Measurements from ENCODE around the gene GNAI2.
A peak's percentile ranks its signal among the peaks of the same experiment; 100 is the strongest.
"Not testable (repeated sequence)": the region's sequence is repeated elsewhere in the genome, so short reads cannot be mapped to it uniquely, and the experiment has no call there.

Gene GNAI2

DNA sequence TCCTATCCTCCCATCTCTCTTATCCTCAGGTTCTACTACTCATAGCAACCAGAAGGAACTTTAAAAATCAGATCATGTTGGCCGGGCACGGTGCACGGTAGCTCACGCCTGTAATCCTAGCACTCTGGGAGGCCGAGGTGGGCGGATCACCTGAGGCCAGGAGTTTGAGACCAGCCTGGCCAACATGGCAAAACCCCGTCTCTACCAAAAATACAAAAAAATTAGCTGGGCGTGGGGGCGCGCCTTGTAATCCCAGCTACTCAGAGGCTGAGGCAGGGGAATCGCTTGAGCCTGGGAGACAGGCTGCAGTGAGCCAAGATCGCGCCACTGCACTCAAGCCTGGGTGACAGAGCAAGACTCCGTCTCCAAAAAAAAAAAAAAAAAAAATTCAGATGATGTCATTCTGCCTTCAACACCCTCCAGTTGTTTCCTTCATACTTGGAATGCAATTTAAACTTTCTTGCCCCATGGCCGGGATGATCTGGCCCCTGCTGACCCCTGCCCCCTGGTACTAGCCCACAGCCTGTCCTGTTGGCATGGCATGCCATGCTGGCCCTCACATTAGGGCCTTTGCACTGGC lies 7.7 kb upstream of the GNAI2 start:
- DNase-seq: not testable (repeated sequence)

DNA sequence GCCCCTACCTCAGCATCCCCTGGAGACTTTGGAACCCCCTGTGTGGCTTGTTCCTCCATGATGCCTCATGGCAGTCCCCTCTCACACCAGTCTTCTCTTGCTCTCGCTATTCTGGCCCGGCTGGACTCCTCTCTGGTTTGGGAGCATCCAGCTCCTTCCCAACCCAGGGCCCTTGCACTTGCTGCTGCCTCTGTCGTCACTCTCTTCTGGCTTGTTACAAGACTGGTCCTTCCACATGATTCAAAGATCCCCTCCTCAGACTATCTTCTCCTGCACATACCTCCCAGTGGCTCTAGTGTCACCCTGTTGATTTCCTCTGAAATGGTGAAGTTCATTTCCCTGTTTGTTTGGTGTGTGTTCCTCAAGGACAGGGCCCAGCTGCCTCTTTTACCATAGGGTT lies 6.5 kb upstream of the GNAI2 start:
- DNase-seq: no peak

DNA sequence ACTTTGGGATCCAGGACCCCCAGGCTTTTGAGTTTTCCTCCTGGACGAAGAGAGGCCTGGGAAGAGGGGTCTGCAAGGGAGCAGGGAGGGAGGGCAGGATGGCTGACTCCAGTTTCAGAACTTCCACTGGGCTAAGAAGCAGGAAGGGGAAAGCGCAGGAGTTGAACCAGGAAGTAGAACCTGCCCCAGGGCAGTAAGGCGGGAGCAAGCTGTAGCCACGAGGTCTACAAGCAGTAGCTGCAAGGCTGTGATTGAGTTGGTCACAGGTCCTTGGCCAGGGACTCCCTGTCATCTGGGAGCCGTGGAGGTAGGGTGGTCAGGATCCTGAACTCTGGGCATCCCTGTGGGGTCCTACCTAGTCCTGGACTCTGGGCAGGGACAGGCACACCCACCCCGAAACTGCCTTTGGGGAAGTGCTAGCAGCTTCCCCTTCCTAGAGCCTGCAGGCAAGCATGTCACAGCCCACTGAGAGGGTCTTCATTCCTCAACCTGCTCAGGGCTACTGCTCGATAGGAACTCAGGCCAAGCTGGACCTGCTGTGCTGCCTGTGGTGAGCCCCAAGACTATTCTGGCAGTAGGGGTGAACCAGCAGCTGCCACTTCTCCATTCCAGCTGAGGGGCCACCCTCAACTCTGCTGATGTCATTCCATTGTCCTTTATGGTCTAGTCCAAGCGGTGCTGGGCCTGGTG lies 5.8 kb upstream of the GNAI2 start:
- no peak for DNase-seq

DNA sequence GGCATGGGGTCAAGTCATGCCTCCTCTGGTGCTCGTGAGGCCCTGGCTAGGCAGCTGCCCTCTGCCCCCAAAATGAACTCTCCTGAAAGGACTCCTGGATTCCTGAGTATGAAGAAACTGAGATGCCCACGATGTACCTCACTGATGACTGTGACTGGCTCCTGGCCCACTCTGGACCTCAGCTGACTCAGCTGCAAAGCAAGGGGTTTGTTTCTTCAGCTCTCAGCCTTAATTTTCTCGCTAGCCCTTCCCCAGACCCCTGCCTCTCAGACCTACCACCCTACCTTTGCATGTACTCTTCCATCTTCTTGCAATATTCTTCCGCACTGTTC lies 5.2 kb upstream of the GNAI2 start:
- no peak for DNase-seq

DNA sequence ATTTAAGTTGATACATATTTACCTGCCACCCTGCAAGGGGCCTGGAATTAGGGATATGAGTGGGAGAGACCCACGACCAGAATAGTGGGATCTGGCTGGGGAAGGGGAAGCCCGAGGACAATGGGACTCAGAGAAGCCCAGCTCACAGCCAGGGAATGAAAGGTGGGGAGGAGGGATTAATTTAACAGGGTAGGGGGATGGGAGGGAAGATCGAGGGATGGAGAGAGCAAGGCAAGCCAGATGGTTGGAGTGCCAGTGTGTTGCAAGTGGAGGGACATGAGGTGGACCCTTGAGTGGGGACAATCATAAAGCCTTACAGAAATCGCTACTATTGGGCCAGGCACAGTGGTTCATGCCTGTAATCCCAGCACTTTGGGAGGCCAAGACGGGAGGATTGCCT lies 4.4 kb upstream of the GNAI2 start:
- no peak for DNase-seq

DNA sequence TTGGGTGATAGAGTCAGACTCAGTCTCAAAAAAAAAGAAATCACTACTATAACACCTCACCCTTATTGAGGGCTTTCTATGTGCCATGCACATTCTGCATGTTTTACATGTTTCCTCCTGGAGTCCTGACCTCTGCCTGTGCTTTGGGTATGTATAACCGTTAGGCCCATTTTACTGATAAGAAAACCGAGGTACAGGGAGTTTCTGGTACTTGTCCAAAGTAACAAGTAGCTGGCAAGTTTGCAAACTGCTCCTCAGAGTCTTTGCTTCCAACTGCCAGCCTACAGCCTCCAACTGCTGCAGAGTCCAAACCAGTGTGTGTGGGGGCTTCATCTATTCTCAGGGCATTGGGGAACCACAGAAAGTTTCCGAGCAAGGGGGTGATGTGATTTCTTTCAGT lies 3.7 kb upstream of the GNAI2 start:
- no peak for DNase-seq

DNA sequence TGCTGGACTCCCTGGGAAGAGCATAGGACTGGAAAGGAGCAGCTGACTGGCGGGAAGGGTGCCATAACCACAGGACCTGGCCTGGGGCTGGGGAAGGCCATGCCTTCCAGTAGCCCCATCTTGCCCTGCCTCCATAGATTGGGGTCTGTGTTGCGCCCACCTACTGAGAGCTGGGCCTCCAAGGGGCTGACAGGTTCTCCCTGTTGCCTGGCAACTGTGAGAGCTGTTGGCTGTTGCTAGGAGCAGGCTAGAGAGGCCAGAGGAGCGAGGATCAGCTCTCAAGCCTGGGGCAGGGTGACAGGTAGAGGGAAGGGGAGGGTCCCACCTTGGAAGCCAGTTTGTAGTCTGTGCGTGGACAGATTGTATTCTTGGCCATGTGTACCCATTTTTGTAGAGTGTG lies 2.8 kb upstream of the GNAI2 start:
- no peak for DNase-seq

DNA sequence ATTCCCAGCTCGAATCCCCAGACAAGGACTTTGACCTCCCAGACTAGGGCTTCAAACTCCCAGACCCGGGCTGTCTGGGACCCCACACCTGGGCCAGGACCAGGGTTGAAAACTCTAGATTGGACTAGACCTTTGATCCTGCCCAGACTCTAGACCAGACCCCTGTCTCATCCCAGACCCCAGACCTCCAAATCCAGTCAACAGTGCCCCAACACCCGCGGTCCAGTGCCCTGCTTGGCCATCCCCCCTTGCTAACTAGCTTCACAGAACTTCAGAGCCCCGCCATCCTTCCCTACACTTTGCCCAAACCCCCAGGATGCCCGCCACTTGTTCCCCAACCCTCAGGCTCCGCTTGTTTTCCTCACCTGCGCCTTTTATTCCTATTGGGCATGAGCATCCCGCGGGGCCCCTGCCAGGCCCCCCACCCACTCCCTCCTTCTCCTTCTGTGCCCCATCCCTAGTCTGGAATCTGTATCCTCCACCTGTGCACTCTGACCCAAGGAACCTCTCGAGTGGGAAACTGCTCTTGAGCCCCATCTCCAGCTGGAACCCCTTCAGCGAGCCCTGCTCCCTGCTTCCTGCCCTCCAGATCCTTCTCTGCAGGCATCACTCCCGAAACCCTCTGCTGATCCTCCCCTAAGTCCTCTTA lies 604 bp downstream of the GNAI2 start:
- no peak for DNase-seq

DNA sequence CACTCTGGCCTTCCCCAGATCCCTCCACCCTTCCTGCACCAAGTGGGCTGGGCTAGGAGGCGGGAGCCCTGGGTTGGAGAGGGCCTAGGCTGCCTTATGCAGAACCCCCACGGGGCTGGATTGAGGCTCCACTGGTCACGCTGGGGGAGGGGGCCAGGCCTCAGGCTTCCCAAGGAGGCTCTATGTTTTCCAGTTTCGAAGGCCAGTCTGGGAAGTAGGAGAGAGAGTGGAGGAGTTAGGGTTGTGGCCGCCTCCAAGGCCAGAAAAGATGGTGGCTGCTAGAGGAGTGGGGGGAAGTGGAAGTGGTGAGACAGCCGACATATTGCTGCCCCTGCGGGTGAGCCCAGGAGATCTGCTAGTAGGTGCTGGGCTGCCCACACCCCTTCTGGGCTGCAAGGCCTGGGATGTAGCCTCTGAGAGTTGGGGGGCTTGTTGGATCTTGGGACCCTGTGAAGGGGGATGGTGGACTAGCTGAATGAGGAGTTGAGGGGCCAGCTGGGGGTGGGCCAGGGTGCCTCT lies 1.2 kb downstream of the GNAI2 start:
- no peak for DNase-seq

DNA sequence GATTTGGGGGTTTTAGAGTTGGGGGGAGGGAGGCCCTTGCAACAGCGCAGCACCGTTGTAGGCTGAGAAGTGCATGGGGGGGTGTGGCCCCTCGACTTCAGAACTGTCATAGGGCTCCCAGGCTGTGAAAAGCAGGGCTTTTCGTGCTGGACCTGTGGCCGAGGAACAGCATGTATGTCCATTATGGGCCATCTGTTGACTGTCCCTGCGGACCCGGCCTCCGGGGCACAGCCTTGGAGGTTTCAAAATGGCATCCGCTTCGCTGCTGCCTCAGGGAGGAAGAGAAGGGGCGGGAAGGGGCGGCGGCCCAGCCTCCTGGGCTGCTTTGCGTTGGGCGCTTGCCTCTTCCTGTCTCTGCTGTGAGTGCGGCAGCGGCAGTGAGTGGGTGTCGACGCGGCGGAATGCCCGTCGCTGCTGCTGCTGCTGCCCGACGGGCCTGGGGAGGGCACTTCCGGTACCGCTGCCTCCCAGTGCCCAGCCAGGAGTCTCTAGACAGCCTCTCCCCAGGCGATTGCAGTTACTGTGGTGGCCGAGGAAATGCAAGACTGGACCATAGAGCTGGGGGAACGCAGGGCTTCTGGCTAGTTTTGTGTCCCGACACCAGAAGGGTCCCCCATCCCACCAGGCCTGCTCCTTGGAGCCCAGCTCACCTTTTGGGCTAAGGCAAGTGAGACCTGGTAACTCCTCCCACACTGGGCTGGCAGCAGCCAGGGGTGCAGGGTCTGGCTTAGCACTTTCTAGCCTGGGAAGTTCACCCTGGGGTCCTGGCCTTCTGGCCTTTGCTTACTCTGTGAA lies 1.9 kb downstream of the GNAI2 start:
- peak; percentile 80 for DNase-seq

DNA sequence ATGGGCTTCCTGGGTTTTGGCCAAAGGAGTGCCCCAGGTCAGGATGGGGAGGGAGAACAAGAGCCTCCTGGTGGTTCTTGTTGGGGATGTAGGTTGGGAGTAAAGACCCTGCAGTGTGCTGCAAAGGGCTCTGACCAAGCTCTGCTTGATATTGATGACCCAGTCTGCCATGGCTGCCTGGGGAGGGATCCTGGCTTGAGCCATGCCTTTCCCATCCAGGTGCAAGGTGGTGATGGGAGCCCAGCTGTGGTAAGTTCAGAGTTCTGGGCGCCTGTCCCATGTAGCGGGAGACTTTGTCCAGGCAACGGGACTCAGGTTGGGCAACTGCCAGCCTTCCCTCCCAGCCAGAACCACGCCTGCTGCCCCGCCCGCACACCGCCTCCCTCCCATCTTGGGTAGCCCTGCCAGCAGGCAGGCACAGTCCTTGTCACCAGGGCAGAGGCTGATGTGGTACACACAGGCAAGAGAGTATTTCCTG lies 2.6 kb downstream of the GNAI2 start:
- no peak for DNase-seq

DNA sequence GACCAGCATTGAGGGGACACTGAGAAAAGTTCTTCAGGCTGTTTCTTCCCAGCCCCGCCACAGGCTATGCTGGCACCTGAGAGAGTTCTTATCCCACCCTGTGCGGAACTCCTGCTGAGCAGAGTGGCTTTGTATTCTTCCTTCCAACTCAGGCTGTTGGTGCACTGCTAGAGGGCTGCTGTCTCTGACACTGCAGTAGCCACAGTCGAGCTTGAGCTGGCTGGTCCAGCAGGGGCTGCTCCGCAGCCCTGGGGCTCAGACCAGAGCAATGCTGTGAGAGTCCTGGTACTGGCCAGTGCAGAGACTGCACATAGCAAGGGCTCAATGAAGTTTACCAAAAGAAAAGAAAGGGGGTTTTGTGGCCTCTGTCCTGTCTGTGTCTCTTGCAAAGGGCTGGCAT lies 3.6 kb downstream of the GNAI2 start:
- DNase-seq: no peak

DNA sequence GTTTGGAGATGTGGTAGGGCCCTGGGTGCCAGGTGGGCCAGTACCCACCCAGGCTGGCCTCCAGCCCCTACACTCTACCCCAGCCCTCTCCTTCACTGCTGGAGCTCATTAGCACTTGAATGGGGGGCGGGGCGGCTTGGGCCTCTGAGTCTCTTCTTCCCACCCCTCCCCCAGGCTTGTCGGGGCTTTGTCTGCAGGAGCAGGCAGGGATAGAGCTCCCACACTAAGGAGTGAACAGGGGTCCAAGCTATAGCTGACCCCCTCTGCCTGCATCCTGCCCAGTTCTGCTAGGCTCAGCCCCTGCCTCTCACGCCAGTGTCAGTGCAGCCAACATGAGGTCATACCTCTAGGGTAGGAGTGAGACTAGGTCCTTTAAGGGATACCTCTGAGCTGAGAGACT lies 5.2 kb downstream of the GNAI2 start:
- DNase-seq: no peak

DNA sequence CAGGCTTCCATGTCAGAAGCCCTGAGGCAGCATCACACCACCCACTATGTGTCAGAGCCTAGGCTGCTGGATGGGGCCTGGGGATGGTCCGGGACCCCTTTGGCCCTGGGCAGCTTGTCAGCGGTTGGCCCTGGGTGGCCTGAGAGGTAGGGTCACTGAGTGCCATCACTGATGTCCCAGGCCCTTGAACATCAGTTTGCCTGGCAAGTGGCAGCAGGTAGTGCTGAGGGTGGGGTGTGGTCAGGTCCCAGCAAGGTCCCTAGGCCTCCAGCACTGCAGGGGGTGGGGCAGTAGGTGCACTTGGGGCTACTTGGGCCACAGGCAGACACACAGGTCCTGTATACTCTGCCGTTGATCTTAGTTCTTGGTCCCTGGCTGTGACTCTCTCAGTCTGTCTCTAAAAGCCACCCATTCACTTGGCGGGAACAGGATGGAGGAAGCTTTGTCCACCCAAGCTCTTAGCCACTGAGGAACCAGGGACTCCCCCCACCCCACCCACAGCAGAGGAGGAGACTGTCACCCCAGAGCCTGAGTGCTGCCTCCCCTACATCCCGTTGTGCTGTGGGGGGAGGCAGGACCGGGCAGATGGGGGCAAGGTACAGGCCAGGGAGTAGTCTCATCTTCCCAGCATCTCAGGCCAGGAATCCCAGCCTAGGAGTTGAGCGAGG lies 5.8 kb downstream of the GNAI2 start:
- peak; percentile 11 for DNase-seq

DNA sequence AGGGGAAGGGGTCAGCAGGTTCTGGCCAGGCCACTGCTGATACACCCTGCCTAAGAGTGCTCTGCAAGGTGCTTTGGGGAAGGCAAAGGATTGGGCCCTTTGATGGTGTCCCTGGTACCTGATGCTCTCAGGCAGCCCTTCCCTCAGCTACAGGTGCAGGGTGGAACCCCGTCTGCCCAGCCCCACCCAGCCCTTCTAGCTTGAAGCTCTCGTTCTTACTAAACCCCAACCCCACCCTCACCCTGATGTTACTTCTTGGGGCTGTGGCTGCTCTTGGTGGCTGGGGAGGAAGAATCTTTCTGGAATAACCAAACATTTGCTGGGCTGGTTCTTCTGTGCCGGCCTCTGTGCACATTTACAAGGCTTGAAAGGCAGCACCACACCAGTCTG lies 6.4 kb downstream of the GNAI2 start:
- no peak for DNase-seq

DNA sequence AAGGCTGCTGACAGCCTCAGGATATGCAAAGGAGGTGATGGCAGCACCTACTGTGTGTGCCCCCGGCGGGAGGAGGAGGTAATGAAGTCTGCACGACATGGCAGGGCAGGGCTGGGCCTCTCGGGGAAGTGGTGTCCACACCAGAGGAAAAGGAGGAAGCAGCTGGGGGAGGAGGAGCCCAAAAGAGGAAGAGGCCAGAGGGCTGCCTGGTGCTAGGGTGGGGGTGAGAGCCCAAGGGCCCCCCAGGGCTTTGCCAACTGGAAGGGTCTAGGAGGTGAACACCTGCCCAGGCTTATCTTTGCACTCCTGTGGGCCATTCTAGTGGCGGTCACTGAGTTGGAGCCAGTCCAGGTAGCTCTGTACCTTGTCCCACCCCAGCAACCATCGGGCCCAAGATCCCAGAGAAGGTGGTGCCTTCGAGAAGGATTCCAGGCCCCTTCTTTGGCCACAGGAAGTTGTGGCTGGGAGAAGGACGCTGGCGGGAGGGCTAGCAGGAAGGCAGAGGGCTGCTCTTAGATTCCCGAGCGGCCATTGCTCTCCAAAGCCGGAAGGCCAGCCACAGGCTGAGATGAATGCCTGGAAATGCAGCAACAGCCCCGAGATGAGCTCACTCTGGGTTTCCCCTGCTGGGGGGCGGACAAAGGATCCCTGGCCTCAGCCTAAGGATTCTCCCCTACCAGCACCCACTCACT lies 7.0 kb downstream of the GNAI2 start:
- DNase-seq: peak; percentile 89

DNA sequence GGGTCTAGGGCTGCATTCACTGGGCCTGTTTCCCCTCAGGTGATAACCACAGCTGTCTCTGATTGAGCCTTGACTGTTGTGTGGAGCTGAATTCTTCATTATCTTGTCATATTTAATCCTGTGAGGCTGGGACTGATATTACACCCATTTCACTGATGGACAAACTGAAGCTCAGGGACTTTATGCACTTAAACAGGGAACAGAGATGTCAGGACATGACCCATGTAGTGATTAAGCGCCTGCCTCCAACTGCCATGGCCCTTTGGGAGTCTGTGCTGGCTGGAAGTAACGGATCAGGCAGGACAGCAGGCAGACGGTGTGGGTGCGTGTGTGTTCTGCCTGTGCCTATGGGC lies 7.5 kb downstream of the GNAI2 start:
- no peak for DNase-seq

DNA sequence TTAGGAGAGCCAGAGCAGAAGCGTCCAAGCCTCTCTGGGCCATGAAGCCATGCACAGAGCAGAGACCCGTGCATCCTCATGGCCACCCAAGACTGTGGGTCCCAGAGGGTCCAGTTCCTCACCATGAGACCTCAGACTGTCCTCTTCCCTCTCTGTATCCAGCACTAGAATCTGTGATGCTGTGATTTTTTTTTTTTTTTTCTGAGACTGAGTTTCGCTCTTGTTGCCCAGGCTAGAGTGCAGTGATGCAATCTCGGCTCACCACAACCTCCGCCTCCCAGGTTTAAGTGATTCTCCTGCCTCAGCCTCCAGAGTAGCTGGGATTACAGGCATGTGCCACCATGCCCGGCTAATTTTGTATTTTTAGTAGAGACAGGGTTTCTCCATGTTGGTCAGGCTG lies 8.8 kb downstream of the GNAI2 start:
- not testable (repeated sequence) for DNase-seq

DNA sequence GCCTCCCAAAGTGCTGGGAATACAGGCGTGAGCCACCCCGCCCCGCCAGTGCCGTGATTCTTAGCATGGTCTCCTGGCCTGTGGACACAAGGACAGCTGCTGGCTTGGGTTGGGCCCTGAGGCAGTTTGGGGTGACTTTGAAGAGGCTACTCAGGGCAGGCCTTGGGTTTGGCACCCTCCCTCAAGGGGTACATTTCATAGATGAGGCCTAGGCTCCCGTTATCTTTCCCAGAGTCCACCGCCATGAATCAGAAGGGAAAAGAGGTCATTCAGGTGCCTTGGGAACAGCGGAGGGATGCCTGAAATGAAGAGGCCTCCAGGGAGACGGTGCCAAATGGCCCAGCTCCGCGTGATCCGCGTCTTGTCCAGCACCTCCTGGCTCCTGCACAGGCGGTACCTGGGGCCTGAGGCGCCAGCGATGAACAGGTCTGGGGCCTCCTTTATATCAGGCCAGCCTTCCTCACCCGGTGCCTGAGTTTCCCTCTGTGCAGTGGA lies 9.3 kb downstream of the GNAI2 start:
- DNase-seq: no peak

DNA sequence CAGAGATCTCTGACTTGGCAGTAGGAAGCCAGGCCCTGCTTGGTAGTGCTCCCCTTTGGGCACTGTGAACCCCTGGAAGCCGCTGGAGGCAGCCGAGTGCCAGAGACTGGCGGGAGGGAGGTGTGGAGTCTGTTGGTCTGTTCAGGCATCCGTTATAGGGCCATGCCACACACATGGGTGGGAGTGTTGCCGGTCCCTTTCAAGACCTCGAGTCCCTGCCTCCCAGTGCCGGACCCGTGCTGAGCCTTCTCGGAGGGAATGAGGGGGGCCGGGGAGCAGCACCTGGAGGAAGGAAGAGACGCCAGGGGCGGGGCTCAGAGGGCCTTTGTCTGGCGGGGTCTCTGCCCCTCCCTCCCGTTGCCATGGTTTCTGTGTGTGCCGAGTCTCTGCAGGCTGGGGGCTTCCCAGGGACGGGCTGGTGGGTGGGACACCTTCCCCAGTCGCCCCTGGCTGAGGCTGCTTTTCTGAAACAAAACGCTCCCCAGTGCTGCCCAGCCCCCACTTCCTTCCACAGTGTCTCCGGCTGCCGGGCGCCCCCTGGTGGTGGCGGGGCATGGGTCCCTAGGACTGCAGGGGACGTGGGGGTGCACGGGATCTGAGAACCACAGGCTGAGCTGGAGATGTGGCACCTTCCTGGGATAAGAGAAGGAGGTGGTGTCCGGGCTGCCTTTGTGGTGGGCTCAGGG lies 10.0 kb downstream of the GNAI2 start:
- peak; percentile 76 for DNase-seq

DNA sequence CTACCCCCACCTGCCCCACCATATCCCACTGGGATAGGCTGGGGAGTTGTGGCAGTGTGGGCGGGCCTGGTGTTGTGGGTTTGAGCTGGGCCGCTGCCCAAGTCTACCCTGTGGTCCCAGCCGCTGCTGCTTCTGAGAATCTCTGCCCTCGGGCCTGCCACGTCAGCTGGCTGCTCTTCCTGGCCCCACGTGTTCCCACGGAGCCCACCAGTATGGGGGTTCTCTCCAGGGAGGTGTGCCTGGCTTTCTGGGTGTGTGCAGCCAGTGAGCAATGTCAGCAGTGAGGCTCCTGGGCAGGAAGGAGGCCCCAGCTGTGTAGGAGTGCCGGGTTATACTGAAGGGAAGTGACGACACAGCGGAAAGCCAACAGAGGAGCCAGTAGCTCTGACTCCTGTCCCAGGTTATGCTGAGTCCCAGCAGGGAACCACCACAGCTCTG lies 10.5 kb downstream of the GNAI2 start:
- DNase-seq: peak; percentile 18

DNA sequence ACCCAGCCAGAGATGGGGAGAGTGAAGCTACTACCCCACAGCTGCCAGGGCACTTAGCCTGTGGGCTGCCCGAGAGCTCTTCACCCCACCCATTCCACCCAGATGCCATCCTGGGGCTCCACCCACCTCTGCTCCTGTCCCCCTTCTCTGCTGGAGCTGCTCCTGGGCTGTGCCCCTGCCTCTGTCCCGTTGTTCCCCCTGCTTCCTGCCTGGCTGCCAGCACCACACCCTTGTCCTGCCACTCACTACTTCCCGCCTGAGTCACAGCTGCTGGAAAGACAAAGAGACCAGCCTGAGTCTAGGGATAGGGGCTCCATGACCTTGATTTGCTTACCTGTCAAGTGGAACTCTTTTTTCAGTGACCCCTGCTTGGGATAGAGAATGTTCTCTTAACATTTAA lies 12.4 kb downstream of the GNAI2 start:
- DNase-seq: no peak
